GM18511 (cell line): ENCODE measurements around the gene PCNX2.

Experiments used
- ATAC-seq: cut with Tn5 transposase; IDR thresholded peaks from one replicate; pipeline ENCODE4 v1.9.1; 2021; ENCODE audit warnings: mild to moderate bottlenecking, moderate library complexity; ENCODE audit not compliant: unreplicated experiment

Gene PCNX2

GRCh38 chr1:232987774-232988140 lies 307.8 kb downstream of the PCNX2 start:
- no peak for ATAC-seq

- ATAC-seq = no peak
Observed at GRCh38 chr1:232987046-232987773, 308.3 kb downstream of the PCNX2 start.

DNA sequence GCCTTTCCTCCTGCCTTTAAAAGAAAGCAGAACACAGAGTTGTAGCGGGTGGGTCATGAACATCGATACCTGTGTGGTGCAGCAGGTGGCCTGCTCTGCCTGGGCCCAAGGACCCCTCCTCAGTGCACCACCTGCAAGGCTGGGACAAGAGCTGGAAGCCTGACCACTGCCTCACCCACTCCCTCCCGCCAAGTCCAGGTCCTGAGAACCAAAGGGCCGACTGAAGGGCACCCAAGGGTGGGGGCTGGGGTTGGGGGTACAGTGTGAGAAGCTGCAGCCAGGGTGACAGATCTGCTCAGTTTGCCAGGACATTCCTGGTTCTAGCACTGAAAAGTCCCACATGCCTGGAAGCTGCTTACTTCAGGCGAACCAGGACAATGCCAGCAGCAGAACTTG lies 309.0 kb downstream of the PCNX2 start:
- no peak for ATAC-seq

DNA sequence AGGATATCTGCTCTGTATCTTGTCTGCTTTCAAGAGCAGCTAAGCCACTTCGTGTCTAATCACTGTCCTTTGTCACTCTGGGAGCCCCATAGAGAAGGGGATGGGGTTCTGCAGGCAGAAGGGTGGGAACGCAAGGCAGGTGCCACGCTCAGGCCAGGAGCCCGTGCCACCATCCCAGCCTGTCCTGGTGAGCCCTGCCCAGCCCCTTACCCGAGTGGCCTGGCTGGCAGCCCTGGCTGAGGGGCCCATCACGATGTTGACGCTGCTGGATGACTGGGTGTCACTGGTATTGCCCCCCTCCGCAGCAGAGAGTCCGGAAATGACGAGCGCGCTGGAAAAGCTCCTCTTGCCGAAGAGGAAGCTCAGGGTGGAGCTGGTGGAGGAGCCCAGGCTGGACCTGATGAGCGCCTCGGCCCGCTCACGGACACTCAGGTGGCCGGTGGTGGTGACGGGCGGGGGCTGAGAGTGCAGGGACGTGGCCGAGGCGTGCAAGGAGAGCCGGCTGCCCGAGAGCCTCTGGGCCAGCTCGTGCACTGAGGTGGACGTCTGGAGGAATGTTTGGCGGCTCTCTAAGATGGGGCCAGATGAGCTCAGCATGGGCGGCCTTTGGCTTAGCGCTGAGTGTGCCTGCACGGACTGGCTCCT lies 309.5 kb downstream of the PCNX2 start:
- ATAC-seq = no peak

DNA sequence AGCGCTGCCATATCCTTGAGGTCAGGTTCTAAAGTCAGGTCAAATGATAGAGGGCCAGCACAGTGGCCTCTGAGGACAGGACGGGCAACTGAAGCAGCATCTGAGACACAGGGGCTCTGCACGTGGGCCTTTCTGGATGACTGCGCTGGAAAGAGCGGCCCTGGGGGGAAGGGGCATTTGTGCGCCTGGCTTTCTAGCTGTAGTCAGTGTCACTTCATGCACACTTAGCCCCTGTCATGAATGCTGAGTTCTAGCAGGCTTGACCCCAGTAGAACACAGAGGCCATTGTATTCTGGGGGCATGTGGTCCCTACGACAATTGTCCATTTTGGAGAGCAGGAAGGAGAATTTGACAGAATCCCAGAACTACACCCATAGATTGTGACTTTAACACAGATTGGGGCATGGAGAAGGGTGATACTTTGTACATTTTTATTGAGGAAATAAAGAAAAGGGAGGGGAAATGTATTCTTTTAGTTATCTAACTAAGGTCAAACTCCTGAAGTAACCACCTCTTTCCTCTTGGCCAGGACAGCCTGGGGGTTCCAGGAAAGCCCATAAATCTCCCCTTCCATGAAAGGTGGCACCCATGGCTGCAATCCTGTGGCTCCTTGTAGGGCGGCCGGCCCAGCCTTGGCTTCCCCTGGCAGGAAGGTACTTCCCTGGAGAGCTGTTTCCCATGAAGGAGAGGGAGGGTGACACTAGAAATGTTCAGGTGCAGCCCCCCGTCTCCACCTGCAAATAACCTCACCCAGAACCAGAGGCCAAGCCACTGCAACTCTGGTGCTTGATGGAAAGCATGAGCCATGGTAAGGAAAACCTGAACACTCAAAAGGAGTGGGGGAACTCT lies 310.7 kb downstream of the PCNX2 start:
- no peak for ATAC-seq

DNA sequence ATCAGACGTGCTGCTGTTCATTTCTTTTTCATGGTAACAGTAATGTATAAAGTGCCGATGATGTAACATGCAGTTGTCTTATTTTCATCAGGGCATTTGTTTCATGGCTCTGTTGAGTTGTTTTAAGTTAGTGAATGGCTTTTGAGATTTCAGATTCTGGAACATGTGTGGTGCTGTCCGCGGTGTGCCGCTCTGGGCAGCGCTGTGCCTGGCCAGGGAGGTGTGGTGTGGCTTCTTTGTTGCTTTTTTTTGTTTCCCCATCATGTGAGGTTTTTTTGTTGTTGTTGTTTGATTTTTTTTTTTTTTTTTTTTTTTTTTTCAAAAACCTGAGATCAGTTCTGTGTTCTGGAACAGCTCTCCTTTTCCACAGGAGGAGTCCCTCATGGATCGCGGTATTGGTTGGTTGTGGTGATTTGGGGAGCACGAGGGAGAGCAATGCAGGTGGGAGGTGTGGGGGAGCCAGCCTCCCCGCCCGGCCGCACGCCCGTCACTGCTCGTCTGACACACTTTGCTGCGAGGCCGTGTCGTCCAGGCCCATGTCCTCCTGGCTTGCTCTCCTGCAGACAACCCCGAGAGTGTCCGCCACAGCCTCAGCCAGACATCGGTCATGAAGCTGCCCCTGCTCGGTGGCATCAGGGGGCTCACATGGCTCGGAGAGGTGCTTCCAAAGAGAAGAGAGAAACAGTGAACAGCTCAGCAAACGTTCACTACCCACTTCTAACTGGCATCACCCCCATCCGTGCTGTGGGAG lies 311.5 kb downstream of the PCNX2 start:
- no peak for ATAC-seq

DNA sequence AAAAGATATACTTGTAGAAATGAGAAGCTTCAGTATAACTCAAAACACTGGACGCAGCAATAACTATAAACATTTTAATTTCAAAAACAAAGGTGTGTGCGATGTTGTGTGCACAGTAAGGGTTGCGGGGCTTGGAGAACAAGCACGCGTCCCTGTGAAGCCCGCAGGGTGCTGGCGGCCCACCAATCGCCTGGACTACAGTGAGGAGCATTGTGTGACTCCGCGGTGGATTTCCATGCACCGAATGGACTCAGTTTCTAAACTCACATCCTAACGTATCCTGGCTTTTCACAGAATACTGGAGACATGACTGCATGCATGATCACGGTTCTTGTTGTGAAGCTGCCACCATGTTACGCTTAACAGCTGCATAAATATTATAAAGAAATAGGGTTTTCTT lies 312.1 kb downstream of the PCNX2 start:
- no peak for ATAC-seq

GRCh38 chr1:232982238-232982944 lies 313.1 kb downstream of the PCNX2 start:
- no peak for ATAC-seq

DNA sequence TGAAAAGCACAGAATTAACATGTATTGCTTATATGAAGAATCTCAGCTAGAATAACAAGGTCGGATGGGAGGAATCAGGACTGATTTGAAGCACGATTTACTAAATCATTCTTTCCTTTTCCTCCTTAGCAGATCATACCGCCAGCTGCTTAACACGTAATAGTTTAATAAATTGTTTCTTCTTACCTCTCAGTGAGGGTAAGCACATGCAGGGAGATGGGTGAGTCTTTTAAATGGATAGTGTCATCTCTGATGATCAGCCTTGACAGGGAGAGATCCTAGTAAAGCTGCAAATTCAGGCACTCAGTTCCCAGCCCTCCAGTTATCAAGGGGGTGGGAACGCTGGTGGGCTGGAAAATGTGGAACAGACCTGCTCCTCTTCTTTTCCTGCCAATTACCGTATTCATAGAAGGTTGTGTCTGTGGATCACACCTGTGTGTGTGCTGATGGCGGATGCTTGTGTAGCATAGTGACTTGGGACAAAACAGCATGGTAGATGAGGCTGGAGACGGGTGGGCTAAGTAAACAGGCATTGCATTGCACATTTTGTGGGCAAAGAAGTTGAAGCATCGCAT lies 314.5 kb downstream of the PCNX2 start:
- ATAC-seq = no peak

GRCh38 chr1:232980355-232980978 lies 315.1 kb downstream of the PCNX2 start:
- ATAC-seq = no peak

DNA sequence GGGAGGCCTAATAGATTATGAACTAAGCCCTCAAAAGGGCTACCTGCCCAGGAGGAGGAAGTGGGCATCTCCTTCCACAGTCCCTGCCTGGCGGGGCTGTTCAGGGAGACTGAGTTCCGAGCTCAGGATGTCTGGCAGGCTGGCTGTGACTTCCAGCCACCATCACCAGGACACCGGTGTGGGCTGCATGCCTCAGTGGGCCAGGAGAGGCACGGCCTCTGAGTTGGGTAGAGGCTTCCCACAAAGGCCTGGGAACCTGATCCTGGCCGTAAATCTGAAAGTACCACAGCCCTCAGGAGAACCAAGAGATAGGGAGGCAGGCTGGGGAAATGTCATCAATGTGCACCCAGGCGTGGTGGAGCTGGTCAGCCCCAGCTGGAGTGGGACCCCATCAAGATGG lies 316.0 kb downstream of the PCNX2 start:
- no peak for ATAC-seq

- no peak for ATAC-seq
Observed at GRCh38 chr1:232978815-232979214, 316.7 kb downstream of the PCNX2 start.

DNA sequence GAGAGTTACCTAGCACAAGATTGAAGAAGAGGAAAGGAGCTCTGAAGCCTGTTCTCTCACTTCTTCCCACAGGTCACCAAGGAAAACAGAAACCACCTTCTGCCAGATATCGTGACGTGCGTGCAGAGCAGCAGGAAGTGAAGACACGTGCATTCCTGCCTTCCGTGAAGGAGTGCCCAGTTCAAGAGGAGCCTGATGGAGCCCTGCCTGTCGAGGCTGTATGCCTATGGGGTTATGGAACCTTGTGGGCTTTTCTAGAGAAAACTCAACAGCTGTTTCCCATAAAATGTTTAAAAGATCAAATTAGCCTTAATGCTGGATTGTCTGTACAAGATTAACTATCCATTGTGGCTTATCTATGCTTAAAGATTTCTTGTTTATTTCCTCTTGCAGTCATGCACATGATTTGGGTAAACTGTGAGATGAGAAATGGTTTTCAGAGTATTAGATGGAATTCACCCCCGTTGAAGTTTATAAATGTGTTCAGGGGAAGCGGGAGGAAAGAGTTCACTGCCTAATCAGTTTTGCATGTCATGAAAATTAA lies 317.4 kb downstream of the PCNX2 start:
- no peak for ATAC-seq

GRCh38 chr1:232974971-232975370 lies 320.6 kb downstream of the PCNX2 start:
- no peak for ATAC-seq

- no peak for ATAC-seq
Observed at GRCh38 chr1:232973652-232974611, 321.6 kb downstream of the PCNX2 start.

GRCh38 chr1:232970508-232970907 lies 325.0 kb downstream of the PCNX2 start:
- no peak for ATAC-seq

DNA sequence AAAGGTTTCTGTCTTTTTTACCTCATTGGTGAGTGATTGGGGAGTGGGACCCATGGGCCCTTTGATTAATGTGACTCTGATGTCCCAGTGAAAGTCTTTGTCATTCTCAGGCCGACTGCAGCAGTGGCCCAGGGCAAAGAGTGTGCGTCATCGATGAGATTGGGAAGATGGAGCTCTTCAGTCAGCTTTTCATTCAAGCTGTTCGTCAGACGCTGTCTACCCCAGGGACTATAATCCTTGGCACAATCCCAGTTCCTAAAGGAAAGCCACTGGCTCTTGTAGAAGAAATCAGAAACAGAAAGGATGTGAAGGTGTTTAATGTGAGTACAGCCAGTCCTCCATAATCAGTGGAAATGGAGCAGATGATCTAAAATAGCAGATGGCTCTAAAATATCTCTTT lies 325.7 kb downstream of the PCNX2 start:
- ATAC-seq = no peak

- ATAC-seq = peak; percentile 72
Observed at GRCh38 chr1:232968965-232969364, 326.6 kb downstream of the PCNX2 start.
